ENCODE data around the gene LOXL4.

- TF ChIP-seq CTCF (IDR thresholded peaks at IDR 0.05; ENCODE audit: borderline replicate concordance, extremely low read depth, low read length, poor library complexity, severe bottlenecking) (no peak), EZH2 (IDR thresholded peaks at IDR 0.05; ENCODE audit: borderline replicate concordance, low read depth, low read length, severe bottlenecking) (no peak)
These were observed 25.7 kb upstream of the LOXL4 start for GRCh38 chr10:98293550-98294269.

Measured in DND-41 (cell line).